ENCODE results near the gene ZNF346.

Gene ZNF346

GRCh38 chr5:177111720-177112394 lies 89.4 kb downstream of the ZNF346 start:
- no peaks in the 10 kb centered on the region for H3K9me3 ChIP-seq (ENCODE audit: control insufficient read depth, insufficient read depth, low read depth, low read length)
- no peak overlapping the region for H3K4me3 ChIP-seq (ENCODE audit: low read depth, low read length)
- ChIA-PET POLR2A (interaction anchor here (0.7 kb wide), 1 partner anchor 207 kb away, joined by 4 read pairs; no protein-coding TSS in a partner anchor), CTCF (interaction anchor here (0.5 to 9.3 kb wide), 48 partner anchors 9 to 1382 kb away, joined by 3 to 151 read pairs (median 4); partner anchors contain the start of gene FGFR4)
- H3K27ac ChIP-seq (ENCODE audit: extremely low read depth, low read depth, low read length) = no peak overlapping the region
- H3K36me3 ChIP-seq (ENCODE audit: control insufficient read depth in 2 of 2, insufficient read depth in 1 of 2, low read length in 2 of 2) = no peaks in the 10 kb centered on the region
- no peaks in the 10 kb centered on the region for H3K4me1 ChIP-seq (ENCODE audit: control insufficient read depth, insufficient read depth, low read length)
- TF ChIP-seq OSR2 (tag by site-specific recombination; IDR thresholded peaks at IDR 0.05) (no peak), SP7 (tag by site-specific recombination; IDR thresholded peaks at IDR 0.05) (no peak), ZNF660 (tag by site-specific recombination; IDR thresholded peaks at IDR 0.05) (no peak), ZNF221 (tag by site-specific recombination; IDR thresholded peaks at IDR 0.05; ENCODE audit: borderline replicate concordance) (no peak), ZSCAN23 (tag by site-specific recombination; IDR thresholded peaks at IDR 0.05) (no peak), ZNF600 (tag by site-specific recombination; IDR thresholded peaks at IDR 0.05) (peak; percentile 50; the same call in 1 of the 2 replicates), ZNF202 (tag by site-specific recombination; IDR thresholded peaks at IDR 0.05; ENCODE audit: borderline replicate concordance) (no peak), ZNF175 (tag by site-specific recombination; IDR thresholded peaks at IDR 0.05) (no peak), GLIS2 (tag by site-specific recombination; IDR thresholded peaks at IDR 0.05) (peak; percentile 32), MZF1 (tag by site-specific recombination; IDR thresholded peaks at IDR 0.05; ENCODE audit: borderline replicate concordance) (no peak), ZNF623 (tag by site-specific recombination; IDR thresholded peaks at IDR 0.05) (no peak), YY2 (tag by site-specific recombination; IDR thresholded peaks at IDR 0.05) (no peak), WT1 (tag by site-specific recombination; IDR thresholded peaks at IDR 0.05) (no peak), KLF1 (tag by site-specific recombination; IDR thresholded peaks at IDR 0.05) (no peak), PRDM10 (tag by site-specific recombination; IDR thresholded peaks at IDR 0.05) (peak; percentile 46; the same call in 1 of the 2 replicates), ZBTB7A (tag by site-specific recombination; IDR thresholded peaks at IDR 0.05; ENCODE audit: low read depth) (no peak), SALL2 (tag by site-specific recombination; IDR thresholded peaks at IDR 0.05; ENCODE audit: borderline replicate concordance) (no peak), ZNF2 (tag by site-specific recombination; IDR thresholded peaks at IDR 0.05) (peak; percentile 37; the same call in 1 of the 2 replicates), ZNF366 (tag by site-specific recombination; conservative IDR thresholded peaks at IDR 0.05) (no peak; the same call in 1 of the 2 replicates), ZNF692 (tag by site-specific recombination; IDR thresholded peaks at IDR 0.05) (0 out of 2 replicates have a peak, but pooled peaks have one; percentile 23), ZEB2 (tag by site-specific recombination; IDR thresholded peaks at IDR 0.05) (peak; percentile 59; the same call in 1 of the 2 replicates), BCL11B (tag by site-specific recombination; IDR thresholded peaks at IDR 0.05; ENCODE audit: low read depth) (peak; percentile 29; the same call in 1 of the 2 replicates), PRDM1 (tag by site-specific recombination; IDR thresholded peaks at IDR 0.05) (peak; percentile 33), CTCF (tag by site-specific recombination; IDR thresholded peaks at IDR 0.05) (peak; percentile 85), SCRT2 (tag by site-specific recombination; IDR thresholded peaks at IDR 0.05) (no peak)
- TF ChIP-seq, protein P1, sequence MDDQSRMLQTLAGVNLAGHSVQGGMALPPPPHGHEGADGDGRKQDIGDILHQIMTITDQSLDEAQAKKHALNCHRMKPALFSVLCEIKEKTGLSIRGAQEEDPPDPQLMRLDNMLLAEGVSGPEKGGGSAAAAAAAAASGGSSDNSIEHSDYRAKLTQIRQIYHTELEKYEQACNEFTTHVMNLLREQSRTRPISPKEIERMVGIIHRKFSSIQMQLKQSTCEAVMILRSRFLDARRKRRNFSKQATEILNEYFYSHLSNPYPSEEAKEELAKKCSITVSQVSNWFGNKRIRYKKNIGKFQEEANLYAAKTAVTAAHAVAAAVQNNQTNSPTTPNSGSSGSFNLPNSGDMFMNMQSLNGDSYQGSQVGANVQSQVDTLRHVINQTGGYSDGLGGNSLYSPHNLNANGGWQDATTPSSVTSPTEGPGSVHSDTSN (CRISPR knock-in tag; IDR thresholded peaks at IDR 0.05) = no peak
- TF ChIP-seq, protein P2, sequence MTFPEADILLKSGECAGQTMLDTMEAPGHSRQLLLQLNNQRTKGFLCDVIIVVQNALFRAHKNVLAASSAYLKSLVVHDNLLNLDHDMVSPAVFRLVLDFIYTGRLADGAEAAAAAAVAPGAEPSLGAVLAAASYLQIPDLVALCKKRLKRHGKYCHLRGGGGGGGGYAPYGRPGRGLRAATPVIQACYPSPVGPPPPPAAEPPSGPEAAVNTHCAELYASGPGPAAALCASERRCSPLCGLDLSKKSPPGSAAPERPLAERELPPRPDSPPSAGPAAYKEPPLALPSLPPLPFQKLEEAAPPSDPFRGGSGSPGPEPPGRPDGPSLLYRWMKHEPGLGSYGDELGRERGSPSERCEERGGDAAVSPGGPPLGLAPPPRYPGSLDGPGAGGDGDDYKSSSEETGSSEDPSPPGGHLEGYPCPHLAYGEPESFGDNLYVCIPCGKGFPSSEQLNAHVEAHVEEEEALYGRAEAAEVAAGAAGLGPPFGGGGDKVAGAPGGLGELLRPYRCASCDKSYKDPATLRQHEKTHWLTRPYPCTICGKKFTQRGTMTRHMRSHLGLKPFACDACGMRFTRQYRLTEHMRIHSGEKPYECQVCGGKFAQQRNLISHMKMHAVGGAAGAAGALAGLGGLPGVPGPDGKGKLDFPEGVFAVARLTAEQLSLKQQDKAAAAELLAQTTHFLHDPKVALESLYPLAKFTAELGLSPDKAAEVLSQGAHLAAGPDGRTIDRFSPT (tag by site-specific recombination; IDR thresholded peaks at IDR 0.05) = no peak

All from HEK293 (cell line).